ENCODE results near the gene TOLLIP. TPM values are rescaled to one million over a fixed set of nuclear protein-coding genes. Genes with fewer than 3 reads are reported as not detected.

Gene TOLLIP
- total RNA-seq, 1 donor from 2014 or later = 71.6 TPM

GRCh38 chr11:1290052-1291040, 19.1 kb downstream of the TOLLIP start:
- no peak for TF ChIP-seq CTCF (IDR thresholded peaks at IDR 0.05)
- H3K9me3 Mint-ChIP-seq (ENCODE audit: unreplicated experiment) = no peaks in the 10 kb centered on the region
- no peaks in the 10 kb centered on the region for H3K4me1 Mint-ChIP-seq (ENCODE audit: unreplicated experiment)
- no peak overlapping the region for H3K4me3 Mint-ChIP-seq (ENCODE audit: unreplicated experiment)
- H3K36me3 Mint-ChIP-seq (ENCODE audit: unreplicated experiment) = peaks cover 17% of the 10 kb centered on the region
- H3K27ac Mint-ChIP-seq (ENCODE audit: unreplicated experiment) = no peak overlapping the region
- H3K27me3 Mint-ChIP-seq (ENCODE audit: unreplicated experiment) = no peaks in the 10 kb centered on the region
- DNase-seq (ENCODE audit: extremely low spot score, unreplicated experiment) = no peak

DNA sequence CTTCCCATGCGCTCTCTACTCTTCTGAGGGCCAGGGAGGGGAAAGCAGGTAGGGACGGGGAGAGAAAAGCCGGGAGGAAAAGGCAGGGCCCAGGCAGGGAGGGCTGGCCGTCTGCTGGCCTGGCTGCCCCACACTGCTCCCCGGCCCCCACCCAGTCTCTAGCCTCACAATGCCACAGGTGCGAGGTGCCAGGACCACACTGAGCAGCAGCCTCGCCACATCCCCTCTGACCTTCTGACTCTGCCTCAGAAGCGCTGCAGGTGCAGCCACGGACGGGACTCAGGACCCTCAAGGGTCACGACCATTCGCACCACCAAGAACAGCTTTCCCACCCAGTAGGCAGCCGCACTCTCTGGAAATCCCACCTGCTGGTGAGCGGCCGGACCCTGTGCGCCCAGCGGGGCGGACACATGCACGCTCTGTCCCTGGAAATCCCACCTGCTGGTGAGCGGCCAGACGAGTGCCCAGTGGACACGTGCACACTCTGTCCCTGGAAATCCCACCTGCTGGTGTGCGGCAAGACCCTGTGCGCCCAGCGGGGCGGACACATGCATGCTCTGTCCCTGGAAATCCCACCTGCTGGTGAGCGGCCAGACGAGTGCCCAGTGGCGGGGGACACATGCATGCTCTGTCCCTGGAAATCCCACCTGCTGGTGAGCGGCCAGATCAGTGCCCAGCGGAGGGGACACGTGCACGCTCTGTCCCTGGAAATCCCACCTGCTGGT, 20.1 kb downstream of the TOLLIP start:
- Mint-ChIP-seq H3K4me3 (ENCODE audit: unreplicated experiment) (no peak overlapping the region), H3K27ac (ENCODE audit: unreplicated experiment) (no peak overlapping the region), H3K27me3 (ENCODE audit: unreplicated experiment) (no peaks in the 10 kb centered on the region), H3K4me1 (ENCODE audit: unreplicated experiment) (no peaks in the 10 kb centered on the region), H3K9me3 (ENCODE audit: unreplicated experiment) (no peaks in the 10 kb centered on the region), H3K36me3 (ENCODE audit: unreplicated experiment) (peaks cover 20% of the 10 kb centered on the region)
- TF ChIP-seq CTCF (IDR thresholded peaks at IDR 0.05) = no peak
- no peak for DNase-seq (ENCODE audit: extremely low spot score, unreplicated experiment)

DNA sequence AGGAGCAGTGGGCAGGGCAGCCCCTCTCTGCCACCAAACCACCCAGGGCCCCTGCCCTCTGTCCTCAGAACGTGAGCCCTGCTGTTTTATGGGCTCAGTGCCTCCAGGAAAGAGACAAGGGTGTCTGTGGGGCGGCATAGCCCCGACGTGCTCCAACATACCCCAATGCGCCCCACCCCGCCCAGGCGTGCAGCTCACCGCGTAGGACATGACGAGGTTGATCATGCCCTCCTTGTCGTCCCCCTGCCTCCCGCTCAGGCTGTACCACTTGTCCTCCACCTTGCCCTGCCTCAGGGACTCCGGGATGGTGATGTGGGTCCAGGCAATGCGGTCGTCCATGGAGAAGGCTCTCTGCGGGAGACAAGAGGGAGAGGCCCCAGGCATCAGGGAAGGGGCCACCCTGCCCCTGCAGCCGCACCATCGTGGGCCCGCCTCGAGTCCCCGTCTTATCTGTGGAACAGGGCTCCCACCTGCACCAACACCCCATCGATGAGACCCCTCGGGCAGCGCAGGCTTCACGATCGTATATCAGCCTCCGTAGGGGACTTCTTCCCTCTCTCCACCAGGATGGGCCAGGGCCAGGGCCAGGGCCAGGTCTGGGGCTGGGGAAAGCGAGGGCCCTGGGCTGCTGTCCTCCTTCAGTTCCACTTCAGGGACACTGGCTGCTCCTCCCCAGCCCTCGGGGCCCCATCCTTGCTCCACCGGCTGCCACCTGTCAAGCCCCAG, 20.8 kb downstream of the TOLLIP start:
- no peaks in the 10 kb centered on the region for H3K27me3 Mint-ChIP-seq (ENCODE audit: unreplicated experiment)
- H3K4me1 Mint-ChIP-seq (ENCODE audit: unreplicated experiment) = no peaks in the 10 kb centered on the region
- peaks cover 20% of the 10 kb centered on the region for H3K36me3 Mint-ChIP-seq (ENCODE audit: unreplicated experiment)
- TF ChIP-seq CTCF (IDR thresholded peaks at IDR 0.05) = no peak
- no peak for DNase-seq (ENCODE audit: extremely low spot score, unreplicated experiment)
- no peaks in the 10 kb centered on the region for H3K9me3 Mint-ChIP-seq (ENCODE audit: unreplicated experiment)
- no peak overlapping the region for H3K4me3 Mint-ChIP-seq (ENCODE audit: unreplicated experiment)
- H3K27ac Mint-ChIP-seq (ENCODE audit: unreplicated experiment) = no peak overlapping the region

DNA sequence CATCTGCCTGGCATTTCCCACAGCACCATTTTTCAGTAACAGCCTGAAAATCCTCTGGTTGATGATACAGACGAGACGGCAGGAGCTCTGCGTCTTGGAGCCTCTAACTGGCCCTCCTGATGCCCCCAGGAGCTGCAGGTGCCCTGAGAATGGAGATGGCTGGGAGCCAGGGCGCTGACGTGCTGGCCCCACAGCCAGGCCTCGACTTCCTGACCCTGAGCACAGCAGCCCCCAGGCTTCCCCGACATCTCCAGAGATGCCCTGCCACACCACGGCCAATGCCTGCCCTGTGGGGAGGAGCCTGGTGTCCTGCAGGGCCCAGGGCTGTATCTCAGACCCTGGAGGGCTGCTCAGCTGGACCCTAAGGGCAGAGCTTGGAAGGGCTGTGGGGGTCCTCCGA, 21.5 kb downstream of the TOLLIP start:
- Mint-ChIP-seq H3K9me3 (ENCODE audit: unreplicated experiment) (no peaks in the 10 kb centered on the region), H3K4me1 (ENCODE audit: unreplicated experiment) (no peaks in the 10 kb centered on the region), H3K27ac (ENCODE audit: unreplicated experiment) (no peak overlapping the region), H3K36me3 (ENCODE audit: unreplicated experiment) (peaks cover 20% of the 10 kb centered on the region), H3K27me3 (ENCODE audit: unreplicated experiment) (no peaks in the 10 kb centered on the region), H3K4me3 (ENCODE audit: unreplicated experiment) (no peak overlapping the region)
- TF ChIP-seq CTCF (IDR thresholded peaks at IDR 0.05) = no peak
- DNase-seq (ENCODE audit: extremely low spot score, unreplicated experiment) = no peak

Measured in osteocyte (in vitro differentiated cells).